A673 (cell line): ENCODE data around the gene GALNT16. TPM values are rescaled to one million over a fixed set of nuclear protein-coding genes. Genes with fewer than 3 reads are reported as not detected.

ENCODE experiments used
- BruUV-seq: library from RNA; stranded (reverse); fragments of 400-500 nt; replicated peaks from 2 replicates; lab custom pipeline; 2021; lab: Mats Ljungman, UMichigan
- CTCF ChIA-PET: fragments of 300-600 bp; sonication (Branson Sonifier 250); formaldehyde crosslinking; loops from one replicate; lab custom pipeline; 2022; ENCODE audit warnings: antibody characterized with exemption; lab: Charles Lee
- POLR2A ChIA-PET: fragments of 300-600 bp; sonication (Branson Sonifier 250); formaldehyde crosslinking; loops from one replicate; lab custom pipeline; 2022; ENCODE audit warnings: antibody characterized with exemption; ENCODE audit not compliant: low non-redundant PET; lab: Charles Lee
- DNase-seq: peaks from one replicate; pipeline ENCODE4 v3.0.0-alpha.2; 2015; ENCODE audit warnings: low spot score
- H3K27ac ChIP-seq: fragments of 200-600 bp; sonication (generic); 2 replicates; pipeline ENCODE4 v1.5.1; 2016; ENCODE audit warnings: mixed run types, low read depth, mild to moderate bottlenecking, mixed read lengths, antibody characterized with exemption, low read length; ENCODE audit not compliant: poor library complexity, severe bottlenecking
- H3K27me3 ChIP-seq: fragments of 200-600 bp; sonication (generic); replicated peaks from 2 replicates; pipeline ENCODE4 v1.6.1; 2017; ENCODE audit warnings: mixed run types, low read depth, mild to moderate bottlenecking, mixed read lengths, antibody characterized with exemption, low read length; ENCODE audit not compliant: insufficient read depth, poor library complexity
- H3K36me3 ChIP-seq: fragments of 200-600 bp; sonication (generic); 2 replicates; pipeline ENCODE4 v1.6.1; 2016; ENCODE audit warnings: mixed run types, mild to moderate bottlenecking, mixed read lengths, antibody characterized with exemption, low read length; ENCODE audit not compliant: insufficient read depth, poor library complexity, severe bottlenecking
- H3K4me1 ChIP-seq: fragments of 200-600 bp; sonication (generic); 2 replicates; pipeline ENCODE4 v1.6.1; 2017; ENCODE audit warnings: mixed run types, mild to moderate bottlenecking, mixed read lengths, antibody characterized with exemption, low read length; ENCODE audit not compliant: insufficient read depth, poor library complexity, severe bottlenecking
- H3K4me3 ChIP-seq: fragments of 200-600 bp; sonication (generic); 2 replicates; pipeline ENCODE4 v1.5.1; 2016; ENCODE audit warnings: low read depth, mixed run types, mild to moderate bottlenecking, mixed read lengths, low read length; ENCODE audit not compliant: poor library complexity, severe bottlenecking
- H3K9me3 ChIP-seq: fragments of 200-600 bp; sonication (generic); 2 replicates; pipeline ENCODE4 v1.6.1; 2016; ENCODE audit warnings: mixed run types, low read depth, mild to moderate bottlenecking, mixed read lengths, antibody characterized with exemption, low read length; ENCODE audit not compliant: poor library complexity, severe bottlenecking
- CTCF ChIP-seq: fragments of 300-800, 200-600 bp; sonication (generic); conservative IDR thresholded peaks from 2 replicates; pipeline ENCODE4 v1.5.1; 2017; ENCODE audit warnings: low read depth, mild to moderate bottlenecking, antibody characterized with exemption, low read length, moderate library complexity, mixed read lengths
- EZH2 ChIP-seq: fragments of 200-600 bp; sonication (generic); IDR thresholded peaks from 2 replicates; pipeline ENCODE4 v1.6.1; 2017; ENCODE audit warnings: borderline replicate concordance, low read depth, mild to moderate bottlenecking, mixed read lengths, antibody characterized with exemption, low read length; ENCODE audit not compliant: poor library complexity, severe bottlenecking
- intact Hi-C: fragments of 100-400 bp; cut with micrococcal nuclease; formaldehyde crosslinking; loops from one replicate; pipeline ENCODE4 v1.10.0; 2022; ENCODE audit not compliant: unreplicated experiment
- total RNA-seq: library from RNA; stranded (reverse); gene quantifications from 2 replicates; pipeline ENCODE4 v1.2.3, GENCODE V29; 2021

Gene GALNT16
- total RNA-seq, 1 experiment from 2014 or later, result 0.32 TPM

- H3K27ac ChIP-seq, result no peak overlapping the region
Measured at GRCh38 chr14:69372146-69372545, 112.2 kb downstream of the GALNT16 start.

GRCh38 chr14:69373104-69373503 is 113.1 kb downstream of the GALNT16 start:
- ChIA-PET POLR2A (no interaction called here), CTCF (no interaction called here)
- no peaks in the 10 kb centered on the region for H3K4me1 ChIP-seq
- intact Hi-C loops, result no loop called here
- peaks cover 37% of the 10 kb centered on the region for H3K36me3 ChIP-seq
- H3K27me3 ChIP-seq, result no peaks in the 10 kb centered on the region
- TF ChIP-seq CTCF (no peak), EZH2 (no peak)
- BruUV-seq, result no TSS peak
- H3K9me3 ChIP-seq, result no peaks in the 10 kb centered on the region
- no peak for DNase-seq
- H3K4me3 ChIP-seq, result no peak overlapping the region
- no peak overlapping the region for H3K27ac ChIP-seq

More at GRCh38 chr14:69372146-69372545, 112.2 kb downstream of the GALNT16 start:
- H3K4me1 ChIP-seq, result no peaks in the 10 kb centered on the region
- DNase-seq, result no peak
- no peaks in the 10 kb centered on the region for H3K27me3 ChIP-seq
- intact Hi-C loops, result no loop called here
- no TSS peak for BruUV-seq
- ChIA-PET CTCF (interaction anchor here (0.6 kb wide), 1 partner anchor 88 kb away, joined by 3 read pairs; no protein-coding TSS in a partner anchor), POLR2A (no interaction called here)
- peaks cover 27% of the 10 kb centered on the region for H3K36me3 ChIP-seq
- no peak overlapping the region for H3K4me3 ChIP-seq
- TF ChIP-seq EZH2, result no peak
- TF ChIP-seq CTCF, result no peak
- H3K9me3 ChIP-seq, result no peaks in the 10 kb centered on the region

- H3K4me3 ChIP-seq, result no peak overlapping the region
- no peak for DNase-seq
- H3K4me1 ChIP-seq, result no peaks in the 10 kb centered on the region
- H3K9me3 ChIP-seq, result no peaks in the 10 kb centered on the region
- CTCF ChIA-PET, result no interaction called here
- no TSS peak for BruUV-seq
- POLR2A ChIA-PET, result no interaction called here
- H3K27ac ChIP-seq, result no peak overlapping the region
- H3K27me3 ChIP-seq, result no peaks in the 10 kb centered on the region
- intact Hi-C loops, result no loop called here
- no peak for TF ChIP-seq EZH2
- no peak for TF ChIP-seq CTCF
- peaks cover 42% of the 10 kb centered on the region for H3K36me3 ChIP-seq
Measured at GRCh38 chr14:69374235-69374634, 114.3 kb downstream of the GALNT16 start.
